HTR-8/SVneo (cell line): ENCODE results near the gene KMO.

Experiments
- DNase-seq: peaks from one replicate; pipeline ENCODE4 v3.0.0; 2011; ENCODE audit warnings: low spot score, mixed read lengths; ENCODE audit not compliant: insufficient read length
- FAIRE-seq: peaks from 2 replicates; lab custom pipeline; 2011; peaks lifted over from hg19 to GRCh38; lab: Jason Lieb, UNC

Gene KMO

GRCh38 chr1:241536304-241536703 is 4.1 kb downstream of the KMO start:
- DNase-seq (no peak), FAIRE-seq (no peak)

- FAIRE-seq (no peak), DNase-seq (no peak)
Observed at GRCh38 chr1:241536969-241537368, 4.8 kb downstream of the KMO start.

GRCh38 chr1:241542199-241542907 is 10.2 kb downstream of the KMO start:
- no peak for DNase-seq

GRCh38 chr1:241548008-241548407 is 15.8 kb downstream of the KMO start:
- FAIRE-seq, result no peak
- no peak for DNase-seq

More at GRCh38 chr1:241542199-241542907, 10.2 kb downstream of the KMO start:
- no peak for FAIRE-seq

- no peak for FAIRE-seq
- no peak for DNase-seq
Observed at GRCh38 chr1:241550318-241550717, 18.1 kb downstream of the KMO start.

GRCh38 chr1:241551759-241552638 is 19.8 kb downstream of the KMO start:
- FAIRE-seq (no peak), DNase-seq (no peak)

- DNase-seq (no peak), FAIRE-seq (no peak)
Observed at GRCh38 chr1:241553886-241554592, 21.9 kb downstream of the KMO start.

- DNase-seq, result no peak
- FAIRE-seq, result no peak
Observed at GRCh38 chr1:241555526-241555925, 23.3 kb downstream of the KMO start.

GRCh38 chr1:241557031-241557430 is 24.9 kb downstream of the KMO start:
- DNase-seq, result no peak
- no peak for FAIRE-seq

- DNase-seq (no peak), FAIRE-seq (no peak)
Observed at GRCh38 chr1:241557551-241558193, 25.5 kb downstream of the KMO start.

GRCh38 chr1:241560146-241560848 is 28.1 kb downstream of the KMO start:
- FAIRE-seq, result no peak
- DNase-seq, result no peak

- DNase-seq (no peak), FAIRE-seq (no peak)
Observed at GRCh38 chr1:241560849-241561187, 28.6 kb downstream of the KMO start.

GRCh38 chr1:241569848-241570247 is 37.7 kb downstream of the KMO start:
- FAIRE-seq (no peak), DNase-seq (no peak)

GRCh38 chr1:241574154-241574553 is 42.0 kb downstream of the KMO start:
- DNase-seq (no peak), FAIRE-seq (no peak)

- FAIRE-seq, result no peak
- DNase-seq, result no peak
Observed at GRCh38 chr1:241579434-241579833, 47.3 kb downstream of the KMO start.

GRCh38 chr1:241582921-241583321 is 50.7 kb downstream of the KMO start:
- FAIRE-seq (peak; percentile 36), DNase-seq (no peak)

GRCh38 chr1:241586905-241587512 is 54.8 kb downstream of the KMO start:
- no peak for FAIRE-seq
- DNase-seq, result no peak

- FAIRE-seq (no peak), DNase-seq (no peak)
Observed at GRCh38 chr1:241589521-241589920, 57.3 kb downstream of the KMO start.

GRCh38 chr1:241590719-241591118 is 58.5 kb downstream of the KMO start:
- DNase-seq (no peak), FAIRE-seq (no peak)
